Stimulated activated CD8-positive, alpha-beta memory T cell treated with anti-CD3 and anti-CD28 coated beads, Interleukin-4, amount 100 ng/mL, for 1 hour (primary cell): ENCODE measurements around the gene VDAC2.

ENCODE experiments used
- DNase-seq, 2 donors: peaks; one replicate each; pipeline ENCODE4 v3.0.0-alpha.2; 2020; ENCODE audit warnings: low read depth in 2 of 2, low spot score in 1 of 2

Gene VDAC2

DNA sequence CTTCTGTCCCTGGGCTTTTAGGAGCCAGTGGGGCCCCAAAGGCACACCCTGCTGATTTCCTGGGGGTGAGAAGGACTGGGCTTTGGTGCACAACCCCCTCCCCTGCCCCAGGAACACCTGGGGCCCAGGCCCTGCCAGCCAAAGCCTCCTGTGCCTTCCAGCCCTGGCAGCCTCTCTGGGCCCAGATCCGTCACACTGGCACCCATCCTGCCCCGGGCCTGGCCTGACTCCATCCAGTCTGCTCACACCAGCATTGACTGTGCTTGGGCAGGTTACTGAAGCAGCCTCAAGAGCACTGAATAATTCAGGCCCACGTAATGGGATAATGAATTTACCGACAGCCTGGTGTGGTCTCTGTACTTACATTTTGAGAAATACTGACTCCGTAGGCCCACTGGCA, 37.2 kb downstream of the VDAC2 start:
- no peak for DNase-seq

DNA sequence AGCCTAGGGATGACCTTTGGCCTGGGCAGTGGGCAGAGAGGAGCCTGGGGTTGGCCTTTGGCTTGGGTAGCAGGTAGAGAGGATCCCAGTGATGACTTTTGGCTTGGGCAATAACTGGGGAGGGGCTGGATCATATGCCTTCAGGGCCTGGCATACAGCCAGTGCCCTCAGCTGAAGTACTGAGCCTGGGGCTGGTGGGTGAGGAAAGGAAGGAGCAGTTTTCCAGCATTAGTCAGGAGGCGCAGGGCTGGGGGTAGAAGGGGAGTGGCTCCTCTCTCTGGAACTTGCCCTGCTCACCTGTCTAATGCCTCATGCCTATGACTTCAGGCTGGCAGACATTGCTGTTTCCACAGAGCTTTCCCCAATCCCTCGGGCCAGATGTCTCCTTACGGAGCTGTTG, 40.3 kb downstream of the VDAC2 start:
- DNase-seq, result no peak

DNA sequence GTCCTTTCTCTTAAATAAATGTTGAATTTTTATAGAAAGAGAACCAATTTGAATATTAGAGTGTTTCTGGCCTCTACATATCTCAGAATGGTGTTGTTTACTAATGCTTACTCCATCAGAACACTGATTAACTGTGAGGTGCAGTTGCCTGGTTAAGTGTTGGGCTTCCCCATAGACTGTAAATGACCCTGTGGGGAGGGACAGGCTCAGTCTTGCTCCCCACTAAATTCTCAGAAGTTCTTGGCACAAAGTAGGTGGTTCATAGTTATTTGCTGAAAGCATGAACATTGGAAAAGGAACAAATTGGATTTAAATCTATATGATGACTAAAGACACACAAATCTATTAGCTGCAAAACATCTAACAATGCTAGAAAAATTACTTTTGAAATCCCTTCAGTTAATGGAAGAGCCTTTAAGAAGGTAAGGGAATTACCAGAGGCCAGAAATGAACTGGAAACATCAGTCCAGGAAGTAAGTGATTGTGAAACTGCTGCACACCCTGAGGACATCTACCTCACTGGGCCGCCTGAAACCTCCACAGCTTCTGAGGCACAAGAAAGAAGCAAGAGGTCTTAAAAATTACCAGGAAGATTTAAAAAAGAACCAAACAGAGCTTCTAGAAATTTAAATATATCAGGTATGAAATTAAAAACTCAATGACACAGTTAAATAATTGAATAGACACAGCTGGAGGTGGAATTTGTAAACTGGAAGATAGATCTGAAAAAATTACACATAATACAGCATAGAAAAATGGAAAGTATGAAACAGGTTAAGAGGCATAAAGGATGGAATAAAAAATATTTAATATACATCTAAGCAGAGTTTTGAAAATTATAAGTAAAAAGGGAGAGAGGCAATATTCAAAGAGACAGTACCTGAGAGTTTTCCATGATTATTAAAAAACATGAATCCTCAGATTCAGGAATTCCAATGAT, 43.0 kb downstream of the VDAC2 start:
- DNase-seq, result no peak

DNA sequence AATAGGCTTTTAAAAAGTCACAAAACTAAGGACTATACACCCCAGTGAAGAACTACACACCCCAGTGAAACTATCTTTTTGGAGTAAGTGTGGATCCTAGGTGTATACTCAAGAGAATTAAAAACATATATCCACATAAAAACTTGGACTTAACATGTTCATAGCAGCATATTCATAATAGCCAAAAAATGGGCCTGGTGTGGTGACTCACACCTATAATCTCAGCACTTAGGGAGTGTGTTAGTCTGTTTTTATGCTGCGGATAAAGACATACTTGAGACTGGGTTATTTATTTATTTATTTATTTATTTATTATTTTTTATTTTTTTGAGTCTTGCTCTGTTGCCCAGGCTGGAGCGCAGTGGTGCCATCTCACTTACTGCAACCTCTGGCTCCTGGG, 44.1 kb downstream of the VDAC2 start:
- no peak for DNase-seq

DNA sequence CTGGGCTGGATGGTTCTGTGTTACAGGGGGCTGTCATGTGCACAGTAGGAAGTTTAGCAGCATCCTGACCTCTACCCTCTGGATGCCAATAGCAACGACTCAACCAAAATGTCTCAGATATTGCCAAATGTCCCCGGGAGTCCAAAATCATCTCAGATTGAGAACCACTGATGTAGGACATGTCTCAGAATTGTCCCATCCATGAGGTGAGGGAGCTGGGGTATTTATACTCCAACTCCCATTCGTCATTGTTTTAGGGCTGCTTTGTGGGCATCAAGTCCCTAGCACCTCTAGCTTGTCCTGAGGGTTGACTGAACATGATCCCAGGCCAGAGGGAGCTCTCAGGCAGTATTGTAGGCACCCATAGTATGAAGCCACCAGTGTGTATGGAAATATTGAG, 50.4 kb downstream of the VDAC2 start:
- DNase-seq, result no peak

DNA sequence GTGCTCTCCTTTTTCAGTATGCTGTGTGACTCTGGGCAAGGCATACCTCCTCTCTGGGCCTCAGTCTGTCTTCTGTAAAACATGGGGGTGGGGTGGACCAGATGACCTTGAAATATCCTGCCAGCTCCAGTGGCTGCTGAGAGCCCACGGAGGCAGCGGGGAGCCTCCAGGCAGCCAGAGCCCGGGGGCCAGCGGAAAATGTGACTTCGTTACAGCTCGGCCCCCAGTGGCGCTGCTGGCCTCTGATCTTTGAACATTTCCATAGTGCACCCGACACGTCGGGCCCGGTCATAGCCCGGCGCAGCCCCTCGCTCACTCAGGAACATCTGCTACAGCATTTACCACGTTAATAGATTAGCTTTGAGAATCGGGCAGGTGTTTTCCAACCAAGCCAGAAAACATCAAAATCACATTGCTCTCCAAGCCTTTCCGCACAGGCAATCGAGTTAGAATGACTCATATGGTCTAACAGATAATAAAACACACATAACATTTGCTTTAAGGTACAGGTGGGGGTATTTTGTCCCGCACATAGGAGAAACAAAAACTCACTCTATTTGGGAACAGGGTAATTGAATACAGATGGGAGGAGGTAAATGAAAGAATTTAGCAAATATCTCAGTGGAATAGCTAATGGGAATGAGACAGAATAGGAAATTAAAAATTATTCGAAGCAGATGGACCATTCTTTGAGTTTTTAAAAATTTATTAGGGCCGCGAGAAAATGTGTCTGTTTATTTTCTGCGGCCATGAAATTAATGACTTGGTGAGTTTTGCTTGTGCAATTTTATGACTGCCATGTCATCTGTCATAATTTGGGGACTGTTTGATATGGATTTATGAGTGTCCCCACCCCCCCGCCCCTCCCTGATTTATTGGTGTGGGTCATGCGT, 51.5 kb downstream of the VDAC2 start:
- DNase-seq, result no peak

DNA sequence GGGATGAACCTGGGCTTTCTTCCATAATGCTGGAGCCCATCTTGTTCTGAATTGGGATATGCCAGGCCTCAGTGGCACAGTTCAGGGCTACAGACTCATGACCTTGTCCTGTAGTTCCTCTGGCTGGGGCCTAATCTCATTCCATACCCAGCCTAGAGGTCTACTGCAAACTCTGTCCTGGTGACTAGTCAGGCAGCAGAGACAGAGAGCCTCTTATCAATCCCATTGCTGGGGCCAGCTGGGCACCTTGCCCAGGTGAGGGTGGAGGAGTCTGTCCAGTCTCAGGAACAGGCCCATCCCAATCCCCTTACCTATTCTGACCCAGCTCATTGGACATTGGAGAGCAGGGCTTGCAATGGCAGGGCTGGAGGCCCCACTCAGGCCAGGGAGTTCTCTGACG, 53.2 kb downstream of the VDAC2 start:
- no peak for DNase-seq

DNA sequence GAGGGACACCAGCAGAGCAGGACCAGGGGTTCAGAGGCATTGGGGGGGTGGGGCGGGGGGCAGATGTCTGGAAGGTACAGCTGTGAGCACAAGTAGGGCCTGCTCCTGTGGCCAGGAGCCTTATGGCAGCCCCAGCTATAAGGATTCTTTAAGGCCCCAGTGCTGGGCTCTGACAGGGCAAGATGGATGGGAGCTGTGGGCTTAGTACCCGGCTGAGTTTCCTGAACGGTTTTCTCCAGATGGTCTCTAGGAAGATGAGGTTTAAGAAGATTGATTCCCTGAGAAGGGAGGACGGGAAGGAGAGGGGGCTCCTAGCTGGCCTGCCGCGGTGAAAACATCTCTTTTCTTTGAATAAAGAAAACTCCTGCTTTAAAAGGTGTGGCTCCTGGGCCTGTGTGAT, 55.3 kb downstream of the VDAC2 start:
- DNase-seq, result no peak

DNA sequence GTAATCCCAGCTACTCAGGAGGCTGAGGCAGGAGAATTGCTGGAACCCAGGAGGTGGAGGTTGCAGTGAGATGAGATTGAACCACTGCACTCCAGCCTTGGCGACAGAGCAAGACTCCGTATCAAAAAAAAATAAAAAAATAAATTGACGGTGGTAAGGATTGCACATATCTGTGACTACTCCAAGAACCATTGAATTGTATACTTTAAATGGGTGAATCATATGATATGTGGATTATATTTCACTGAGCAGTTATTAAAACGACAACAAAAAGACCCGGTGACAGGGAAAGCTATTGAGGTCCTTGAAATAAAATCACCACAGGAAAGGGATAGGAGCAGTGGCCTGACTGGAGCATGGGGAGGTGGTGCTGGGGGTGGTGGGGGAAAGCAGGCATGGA, 56.3 kb downstream of the VDAC2 start:
- no peak for DNase-seq

DNA sequence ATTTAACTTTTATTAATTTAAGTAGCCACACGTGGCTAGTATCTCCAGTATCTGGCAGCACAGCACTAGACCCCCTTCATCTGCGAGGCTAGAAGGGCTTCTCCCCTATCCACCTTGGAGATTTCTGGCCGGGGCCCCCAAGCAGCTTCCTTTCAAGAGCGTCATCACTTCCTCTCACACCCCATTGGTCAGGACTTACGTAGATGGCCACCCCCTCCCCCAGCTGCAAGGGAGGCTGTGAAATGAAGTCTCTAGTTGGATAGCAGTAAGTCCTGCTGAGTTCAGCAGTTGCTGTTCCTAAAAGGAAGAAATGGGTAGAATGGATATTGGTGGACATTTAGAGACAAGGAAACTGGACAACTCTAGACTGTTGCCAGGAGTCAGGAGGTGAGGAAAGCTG, 59.0 kb downstream of the VDAC2 start:
- no peak for DNase-seq

DNA sequence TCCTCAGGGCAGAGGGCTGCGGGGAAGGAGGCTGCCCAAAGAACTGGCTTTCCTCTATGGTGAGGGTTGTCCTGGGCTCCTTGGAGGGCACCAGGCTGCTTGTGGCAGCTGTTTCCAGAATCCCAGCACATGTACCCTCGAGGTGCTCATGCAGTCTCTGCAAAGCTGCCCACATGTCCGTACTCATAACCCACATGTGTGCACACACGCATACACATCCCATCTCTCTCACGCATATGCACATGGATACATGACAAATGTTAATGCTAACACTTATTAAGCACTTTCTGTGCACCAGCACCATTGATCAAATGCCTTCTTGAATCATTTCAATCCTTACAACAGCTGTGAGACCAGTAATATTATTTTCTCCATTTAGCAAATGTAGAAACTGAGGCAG, 61.5 kb downstream of the VDAC2 start:
- no peak for DNase-seq

DNA sequence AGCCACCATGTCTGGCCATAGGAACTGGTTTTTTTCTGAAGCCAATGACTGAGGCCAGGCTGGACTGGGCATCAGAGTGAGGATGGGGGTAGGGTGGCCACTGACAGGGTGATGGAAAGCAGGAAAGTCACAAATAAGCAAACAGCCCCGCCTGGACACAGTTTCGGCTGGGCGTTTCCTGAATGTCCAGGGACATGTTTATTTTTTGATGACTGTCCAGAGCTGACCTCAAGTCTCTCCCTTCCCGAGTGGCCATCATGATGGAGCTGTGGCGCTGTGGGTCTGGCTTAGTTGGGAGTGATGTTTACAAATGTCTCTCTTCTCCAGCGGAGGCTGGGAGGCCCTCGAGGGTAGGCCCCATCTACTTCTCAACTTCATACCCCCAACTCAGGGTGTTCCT, 62.3 kb downstream of the VDAC2 start:
- DNase-seq, result no peak

DNA sequence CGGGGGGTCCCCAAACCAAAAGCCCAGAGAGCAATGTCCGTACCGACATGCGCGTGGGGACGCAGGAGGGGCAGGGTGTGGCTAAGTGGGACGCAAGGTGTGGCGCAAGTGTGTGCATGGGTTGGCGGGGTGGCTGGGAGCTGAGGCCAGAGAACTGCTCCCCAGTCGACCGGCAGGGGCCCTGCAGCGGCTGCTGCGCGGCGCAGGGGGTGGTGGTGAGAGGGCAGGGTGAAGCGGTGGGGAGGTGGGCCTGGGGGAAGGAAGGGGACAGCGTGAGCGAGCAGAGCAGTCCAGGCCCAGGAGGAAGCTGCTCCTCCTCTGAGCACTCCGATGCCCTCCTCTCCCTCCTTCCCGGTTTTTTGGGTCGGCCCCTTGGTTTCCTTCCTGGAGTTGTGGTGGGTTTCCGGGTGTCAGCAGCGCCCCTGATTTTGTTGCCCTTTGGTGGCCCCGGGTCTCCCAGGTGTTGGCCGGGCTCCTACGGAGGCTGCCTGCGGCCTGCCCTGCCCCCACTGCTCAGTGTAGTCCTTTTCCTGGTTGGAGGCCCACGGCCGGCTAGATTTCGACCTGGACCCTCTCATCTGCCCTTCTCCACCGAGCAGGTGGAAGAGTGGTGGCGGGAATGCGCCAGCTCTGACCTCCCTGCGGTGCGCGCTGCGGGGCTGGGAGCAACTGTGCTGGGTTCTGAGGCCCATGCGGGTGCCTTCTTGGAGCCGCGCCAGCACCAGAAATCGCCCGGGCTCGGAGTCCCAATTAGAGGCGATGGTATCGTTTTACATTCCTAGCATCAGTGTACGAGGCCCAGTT, 65.7 kb downstream of the VDAC2 start:
- no peak for DNase-seq

DNA sequence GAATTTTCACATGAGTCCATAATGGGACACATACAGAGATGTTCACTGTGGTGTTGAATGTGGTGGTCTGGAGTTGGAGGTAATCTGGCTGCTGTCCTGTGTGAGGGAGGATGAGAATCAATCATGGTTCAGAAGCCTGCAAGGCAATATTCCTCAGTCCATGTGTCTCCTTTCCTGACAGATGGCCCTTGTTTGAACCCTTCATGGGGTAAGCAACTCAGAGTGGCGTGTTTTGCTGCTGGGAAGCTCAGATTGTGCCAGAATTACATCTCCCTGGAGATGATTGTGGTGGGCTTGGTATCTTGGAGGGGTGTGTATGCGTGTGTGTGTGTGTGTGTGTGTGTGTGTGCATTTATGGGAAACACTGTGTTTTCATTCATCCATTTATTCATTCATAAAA, 69.6 kb downstream of the VDAC2 start:
- DNase-seq, result no peak
